Muscle layer of colon (tissue), 2 donors: ENCODE data around the gene CNKSR2.

ENCODE experiments used
- H3K27ac ChIP-seq: one replicate; pipeline ENCODE4 v1.7.0; 2013; ENCODE audit warnings: low read depth, mild to moderate bottlenecking, low read length, moderate library complexity
- H3K27me3 ChIP-seq, 2 donors: one replicate each; pipeline ENCODE4 v1.7.0; 2013; ENCODE audit warnings: low read length in 2 of 2, mild to moderate bottlenecking in 2 of 2; ENCODE audit not compliant: insufficient read depth in 2 of 2, control insufficient read depth in 1 of 2
- H3K36me3 ChIP-seq: one replicate; pipeline ENCODE4 v1.7.0; 2013; ENCODE audit warnings: mild to moderate bottlenecking, low read length; ENCODE audit not compliant: insufficient read depth
- H3K4me1 ChIP-seq: one replicate; pipeline ENCODE4 v1.7.0; 2013; ENCODE audit warnings: mild to moderate bottlenecking, low read length; ENCODE audit not compliant: insufficient read depth
- H3K4me3 ChIP-seq, 2 donors: one replicate each; pipeline ENCODE4 v1.7.0; 2013; ENCODE audit warnings: low read length in 2 of 2, low read depth in 1 of 2, mild to moderate bottlenecking in 1 of 2, moderate library complexity in 1 of 2
- H3K9ac ChIP-seq: one replicate; pipeline ENCODE4 v1.7.0; 2013; ENCODE audit warnings: low read length
- H3K9me3 ChIP-seq: one replicate; pipeline ENCODE4 v1.7.0; 2013; ENCODE audit warnings: mild to moderate bottlenecking, low read length
- donor health status: abdominal sarcoma.
- donor health status: Adenocarcinoma of cecum.

The CNKSR2 gene

DNA sequence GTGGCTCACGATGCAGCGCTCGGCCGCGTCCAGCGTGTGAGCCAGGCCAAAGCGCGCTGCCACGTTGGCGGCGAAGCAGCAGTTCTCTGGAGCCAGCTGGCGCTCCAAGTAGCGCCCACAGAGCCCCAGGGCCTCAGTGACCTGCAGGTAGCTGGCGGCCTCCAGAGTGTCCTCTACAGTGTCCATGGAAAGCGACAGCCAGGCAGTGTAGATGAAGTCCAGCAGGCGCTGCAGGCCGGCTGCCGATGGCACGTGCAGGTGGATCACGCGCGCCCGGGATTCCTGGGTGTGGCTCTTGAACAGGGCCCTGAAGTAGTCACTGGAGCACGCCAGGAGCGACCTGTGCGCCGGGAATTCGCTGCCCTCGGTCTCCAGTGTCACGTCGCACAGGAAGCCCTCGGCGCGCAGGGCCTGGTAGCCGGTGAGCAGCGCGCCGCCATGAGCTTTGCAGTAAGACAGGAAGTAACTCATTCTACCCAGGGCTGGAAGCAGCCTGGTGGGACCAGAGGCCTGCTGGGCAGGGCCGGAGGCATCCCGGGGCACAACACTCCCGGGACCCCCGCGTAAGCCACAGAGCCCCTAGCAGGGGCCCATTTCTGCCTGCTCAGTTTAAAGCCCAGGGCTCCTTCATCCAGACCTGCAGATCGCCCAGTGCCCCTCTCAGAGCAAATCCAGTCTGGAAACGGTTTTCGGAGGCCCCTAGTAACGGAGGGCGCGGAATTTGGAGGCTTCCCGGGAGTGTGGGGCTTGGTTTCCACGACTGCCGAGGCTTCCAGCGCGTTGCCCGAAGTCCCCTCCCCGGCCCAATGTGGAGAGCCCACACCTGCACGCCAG, 283.3 kb downstream of the CNKSR2 start:
- no peaks in the 10 kb centered on the region for H3K9me3 ChIP-seq
- peaks cover 7 to 34% of the 10 kb centered on the region in 2 donors for H3K27me3 ChIP-seq
- no peaks in the 10 kb centered on the region for H3K36me3 ChIP-seq
- H3K27ac ChIP-seq: no peak overlapping the region
- no peak overlapping the region for H3K4me3 ChIP-seq
- no peak overlapping the region for H3K9ac ChIP-seq
- no peaks in the 10 kb centered on the region for H3K4me1 ChIP-seq

DNA sequence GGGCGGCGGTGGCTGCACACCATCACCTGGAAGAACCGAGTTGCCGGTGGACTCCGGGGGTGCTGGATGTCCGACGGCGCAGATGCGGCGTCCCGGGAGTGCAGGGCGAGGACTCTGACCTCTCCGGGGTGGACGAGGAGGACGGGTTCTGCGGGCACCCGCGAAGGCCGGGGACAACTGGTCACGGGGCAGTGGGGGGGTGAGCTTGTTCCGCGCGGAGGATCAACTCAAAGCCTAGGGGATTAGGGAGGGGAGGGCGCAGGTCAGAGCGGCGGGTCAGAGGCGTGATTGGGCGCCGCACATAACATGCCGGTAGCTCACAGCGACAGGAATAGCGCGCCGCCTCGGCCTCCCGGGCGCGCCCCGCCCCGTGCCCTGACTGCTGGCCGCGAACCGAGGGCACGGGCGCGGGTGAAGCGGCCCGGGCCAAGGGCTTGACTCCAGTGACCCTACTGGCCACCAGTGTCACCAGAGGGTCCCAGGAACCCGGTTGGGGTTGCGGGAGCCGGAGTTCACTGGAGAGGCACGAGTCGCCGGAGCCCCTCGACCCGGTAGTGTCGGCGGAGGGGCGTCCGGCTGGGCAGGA, 284.0 kb downstream of the CNKSR2 start, which contains the start of gene KLHL34:
Gene KLHL34 (minus strand): TSS at position 179 of the 586 bp plus-strand sequence. CDS start 542 bp downstream, outside the sequence.
- Histone ChIP-seq H3K9ac (no peak within 1 kb of the TSS), H3K4me1 (no peaks in the 10 kb centered on the region), H3K36me3 (no peaks in the 10 kb centered on the region), H3K4me3 (peak within 1 kb of the TSS in 1 of 2 donors; percentile 8), H3K27me3 (peaks cover 7 to 34% of the 10 kb centered on the region in 2 donors), H3K9me3 (no peaks in the 10 kb centered on the region), H3K27ac (no peak within 1 kb of the TSS)

DNA sequence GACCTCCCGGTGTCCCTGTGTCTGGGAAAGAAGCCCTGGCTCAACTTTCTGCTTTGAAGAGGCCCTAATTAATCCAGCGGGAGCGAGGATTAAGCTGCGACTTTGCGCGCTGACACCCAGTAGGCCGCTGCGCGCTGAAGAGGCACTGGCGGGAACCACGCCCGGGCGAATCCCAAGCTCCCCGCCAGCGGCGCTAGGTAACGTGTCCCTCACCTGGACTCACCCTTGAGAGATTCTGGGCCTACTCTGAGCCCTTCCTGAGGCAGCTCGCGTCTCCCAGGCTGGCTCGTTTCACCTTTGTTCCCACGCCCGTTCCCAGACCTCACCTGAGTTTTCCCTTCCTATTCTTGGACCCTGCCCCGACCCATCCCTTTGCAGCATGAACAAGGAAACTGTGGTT, 284.5 kb downstream of the CNKSR2 start:
- Histone ChIP-seq H3K4me3 (no peak overlapping the region), H3K4me1 (no peaks in the 10 kb centered on the region), H3K36me3 (no peaks in the 10 kb centered on the region), H3K27ac (no peak overlapping the region), H3K27me3 (peaks cover 7 to 34% of the 10 kb centered on the region in 2 donors), H3K9me3 (no peaks in the 10 kb centered on the region), H3K9ac (no peak overlapping the region)

DNA sequence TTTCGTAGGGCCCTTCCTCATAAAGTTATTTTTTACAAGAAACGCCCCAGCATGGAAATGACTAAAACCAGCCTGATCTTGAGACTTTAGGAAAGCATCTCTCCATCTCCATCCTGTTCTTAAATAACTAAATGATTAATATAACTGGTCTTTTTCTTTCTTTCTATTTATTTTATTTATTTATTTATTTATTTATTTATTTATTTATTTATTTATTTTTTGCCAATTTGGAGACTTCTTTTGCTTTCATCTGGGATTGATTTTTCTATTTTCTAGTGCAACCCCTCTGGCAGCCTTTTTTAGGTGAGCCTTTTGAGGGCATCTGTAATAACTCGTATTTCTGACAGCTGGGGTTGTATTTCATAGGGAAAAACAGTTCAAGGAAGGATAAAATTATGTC, 285.1 kb downstream of the CNKSR2 start:
- H3K27me3 ChIP-seq: peaks cover 7 to 34% of the 10 kb centered on the region in 2 donors
- H3K9me3 ChIP-seq: no peaks in the 10 kb centered on the region
- H3K4me3 ChIP-seq: no peak overlapping the region
- H3K4me1 ChIP-seq: no peaks in the 10 kb centered on the region
- no peak overlapping the region for H3K27ac ChIP-seq
- H3K36me3 ChIP-seq: no peaks in the 10 kb centered on the region
- no peak overlapping the region for H3K9ac ChIP-seq

DNA sequence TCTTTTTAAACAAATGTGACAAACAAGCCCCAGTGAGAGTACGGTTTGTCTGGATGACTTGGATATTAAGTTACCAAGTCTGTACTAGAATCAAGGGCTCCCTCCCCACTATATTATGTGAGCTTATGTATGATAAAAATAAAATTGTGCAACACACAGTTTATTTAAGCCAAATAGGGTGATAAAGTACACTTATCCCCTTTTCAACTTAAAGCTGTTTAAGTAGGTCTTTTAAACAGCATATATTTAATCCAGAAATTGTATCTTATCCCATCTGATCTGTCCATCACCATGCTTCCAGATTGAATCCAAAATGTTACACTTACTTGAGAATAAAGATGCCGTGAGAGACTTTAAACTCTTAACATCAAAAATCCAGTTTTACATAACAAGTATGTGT, 285.9 kb downstream of the CNKSR2 start:
- Histone ChIP-seq H3K4me3 (no peak overlapping the region), H3K36me3 (no peaks in the 10 kb centered on the region), H3K4me1 (no peaks in the 10 kb centered on the region), H3K27ac (no peak overlapping the region), H3K9ac (no peak overlapping the region), H3K9me3 (no peaks in the 10 kb centered on the region), H3K27me3 (peaks cover 13 to 34% of the 10 kb centered on the region in 2 donors)

DNA sequence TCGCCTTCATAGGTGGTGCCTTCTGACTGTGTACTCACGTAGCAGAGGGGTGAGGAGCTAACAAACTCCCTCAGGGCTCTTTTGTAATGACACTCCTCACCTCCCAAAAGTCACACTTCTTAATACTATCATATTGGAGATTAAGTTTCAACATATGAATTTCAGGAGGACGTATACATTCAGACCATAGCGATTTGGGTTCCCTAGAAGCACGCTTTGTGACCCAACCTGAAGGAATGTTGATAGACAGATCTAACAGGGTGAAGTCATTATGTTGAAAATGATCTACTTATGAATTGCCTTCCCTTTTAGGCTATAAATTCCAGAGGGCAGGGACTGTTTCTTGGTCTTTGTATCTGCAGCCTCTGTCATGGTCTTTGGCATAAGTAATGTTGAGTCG, 287.1 kb downstream of the CNKSR2 start:
- no peak overlapping the region for H3K27ac ChIP-seq
- no peaks in the 10 kb centered on the region for H3K4me1 ChIP-seq
- H3K4me3 ChIP-seq: no peak overlapping the region
- no peaks in the 10 kb centered on the region for H3K9me3 ChIP-seq
- H3K27me3 ChIP-seq: peaks cover 14 to 30% of the 10 kb centered on the region in 2 donors
- no peak overlapping the region for H3K9ac ChIP-seq
- no peaks in the 10 kb centered on the region for H3K36me3 ChIP-seq

DNA sequence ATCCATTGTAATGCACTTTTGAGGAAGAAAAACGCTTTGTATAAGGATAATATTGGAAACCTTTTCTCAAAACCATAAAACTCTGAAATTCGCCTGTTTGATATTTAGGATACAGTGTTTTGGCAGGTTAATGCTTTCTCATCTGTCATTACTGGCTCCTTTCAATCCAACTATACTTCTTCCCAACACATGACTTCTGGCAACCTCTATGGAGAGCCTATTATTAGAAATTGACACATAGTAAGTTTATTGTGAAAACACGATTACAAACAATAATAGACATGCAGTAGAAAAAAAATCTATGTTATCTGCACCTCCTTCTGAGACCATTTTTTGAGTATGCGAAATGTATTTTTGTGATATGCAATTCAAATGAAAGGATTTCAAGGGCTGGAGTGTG, 288.5 kb downstream of the CNKSR2 start:
- Histone ChIP-seq H3K9me3 (no peaks in the 10 kb centered on the region), H3K27me3 (peaks cover 12 to 15% of the 10 kb centered on the region in 2 donors), H3K4me1 (no peaks in the 10 kb centered on the region), H3K27ac (no peak overlapping the region), H3K4me3 (no peak overlapping the region), H3K36me3 (no peaks in the 10 kb centered on the region), H3K9ac (no peak overlapping the region)

DNA sequence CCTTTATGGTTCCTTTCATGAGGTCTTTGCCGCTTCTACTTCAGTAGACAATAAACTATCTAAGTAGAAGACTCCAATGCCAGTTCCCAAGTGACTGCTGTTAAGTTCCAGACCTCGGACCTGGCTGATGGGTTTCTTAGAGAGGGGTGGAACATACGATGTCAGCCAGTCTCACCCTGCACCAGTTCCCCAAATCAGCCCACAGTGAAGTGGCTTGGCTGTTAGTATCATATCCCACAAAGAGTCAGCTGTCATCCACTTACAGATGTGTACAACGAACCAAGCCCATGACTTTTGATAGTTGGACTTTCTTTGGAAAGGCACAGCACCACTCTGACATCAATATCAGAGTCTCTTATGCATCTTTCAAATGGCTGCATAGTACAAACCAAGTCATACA, 292.0 kb downstream of the CNKSR2 start:
- no peak overlapping the region for H3K9ac ChIP-seq
- no peak overlapping the region for H3K4me3 ChIP-seq
- H3K9me3 ChIP-seq: no peaks in the 10 kb centered on the region
- no peak overlapping the region for H3K27ac ChIP-seq
- H3K36me3 ChIP-seq: no peaks in the 10 kb centered on the region
- H3K4me1 ChIP-seq: no peaks in the 10 kb centered on the region
- peaks cover 3 to 7% of the 10 kb centered on the region in 2 donors for H3K27me3 ChIP-seq

DNA sequence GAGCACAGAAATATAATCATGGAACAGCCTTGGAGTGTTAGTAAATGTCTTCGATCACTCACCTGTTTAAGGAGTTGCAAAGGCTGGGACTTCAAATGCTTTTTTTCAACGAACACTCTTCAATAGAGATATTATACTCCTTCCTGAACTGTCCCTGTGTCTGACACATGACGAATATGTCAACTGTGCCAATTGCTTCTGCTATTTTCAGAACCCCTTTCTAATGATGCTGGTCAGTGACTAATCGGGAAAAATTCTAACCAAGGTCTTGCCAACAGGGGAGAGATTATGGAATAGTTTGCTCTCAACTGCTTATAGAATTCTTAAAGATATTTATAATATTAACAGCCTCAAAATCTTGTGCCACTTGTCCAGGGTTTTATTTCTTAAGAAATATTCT, 292.5 kb downstream of the CNKSR2 start:
- peaks cover 3 to 7% of the 10 kb centered on the region in 2 donors for H3K27me3 ChIP-seq
- no peak overlapping the region for H3K27ac ChIP-seq
- no peaks in the 10 kb centered on the region for H3K4me1 ChIP-seq
- H3K4me3 ChIP-seq: no peak overlapping the region
- no peaks in the 10 kb centered on the region for H3K9me3 ChIP-seq
- H3K36me3 ChIP-seq: no peaks in the 10 kb centered on the region
- H3K9ac ChIP-seq: no peak overlapping the region

DNA sequence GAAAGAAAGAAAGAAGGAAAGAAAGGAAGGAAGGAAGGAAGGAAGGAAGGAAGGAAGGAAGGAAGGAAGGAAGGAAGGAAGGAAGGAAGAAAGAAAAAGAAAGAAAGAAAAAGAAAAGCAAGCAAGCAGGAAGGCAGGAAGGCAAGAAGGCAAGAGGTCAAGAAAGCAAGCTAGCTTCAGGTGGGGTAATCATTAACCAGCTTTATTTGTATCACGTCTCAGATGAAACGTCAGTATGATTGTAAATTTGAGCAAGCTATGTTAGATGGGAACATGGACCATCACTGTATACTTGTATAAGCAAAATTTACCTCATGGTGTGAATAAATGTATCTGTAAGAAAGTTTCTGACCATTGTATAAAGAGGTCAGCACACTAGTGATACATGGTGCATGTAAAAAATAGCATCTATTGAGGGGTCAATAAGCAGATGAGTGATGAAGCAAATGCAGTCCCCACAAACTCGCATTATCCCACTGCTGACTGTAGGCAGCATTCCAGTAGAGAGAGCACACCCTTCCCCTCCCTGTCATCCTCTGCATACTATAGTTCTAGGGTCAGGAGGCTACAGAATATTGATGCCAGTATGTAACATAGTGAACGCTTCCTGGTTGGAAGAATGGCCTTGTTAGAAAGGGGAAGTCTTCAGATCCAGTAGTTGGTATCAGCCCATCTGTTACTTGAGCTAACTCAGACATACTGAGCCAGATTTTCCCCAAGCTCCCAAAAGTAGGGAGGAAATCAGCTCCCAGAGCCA, 300.4 kb downstream of the CNKSR2 start:
- H3K9ac ChIP-seq: no peak overlapping the region
- H3K4me3 ChIP-seq: no peak overlapping the region
- H3K4me1 ChIP-seq: no peaks in the 10 kb centered on the region
- no peak overlapping the region for H3K27ac ChIP-seq
- no peaks in the 10 kb centered on the region for H3K36me3 ChIP-seq
- no peaks in the 10 kb centered on the region for H3K9me3 ChIP-seq
- no peaks in the 10 kb centered on the region for H3K27me3 ChIP-seq

DNA sequence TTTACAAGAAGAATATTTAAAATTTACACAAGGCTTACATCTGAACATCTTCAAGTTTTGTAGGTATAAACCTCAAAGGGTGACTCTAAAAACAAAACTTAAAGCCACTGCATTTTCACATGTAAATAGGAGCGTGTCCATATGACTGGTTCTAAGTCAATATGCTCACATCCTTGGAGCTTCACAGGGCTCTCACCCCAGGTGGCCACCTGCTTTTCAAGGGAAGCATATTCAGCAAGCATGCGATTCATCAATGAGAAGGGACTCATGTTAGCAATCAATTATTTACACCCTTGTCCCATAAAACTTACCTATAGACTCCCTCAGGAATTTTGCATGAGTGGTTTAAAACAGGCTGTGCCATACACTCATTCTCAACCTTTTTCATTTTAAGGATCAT, 301.7 kb downstream of the CNKSR2 start:
- Histone ChIP-seq H3K4me1 (no peaks in the 10 kb centered on the region), H3K27me3 (no peaks in the 10 kb centered on the region), H3K9ac (no peak overlapping the region), H3K36me3 (no peaks in the 10 kb centered on the region), H3K4me3 (no peak overlapping the region), H3K27ac (no peak overlapping the region), H3K9me3 (no peaks in the 10 kb centered on the region)
